SHP77 (cell line): ENCODE data around the gene OR7D2.
A peak's percentile ranks its signal among the peaks of the same experiment; 100 is the strongest.

Experiments used
- DNase-seq, 2 experiments: peaks; one replicate each; lab custom pipeline; 2025; lab: John Stamatoyannopoulos, UW

The OR7D2 gene

DNA sequence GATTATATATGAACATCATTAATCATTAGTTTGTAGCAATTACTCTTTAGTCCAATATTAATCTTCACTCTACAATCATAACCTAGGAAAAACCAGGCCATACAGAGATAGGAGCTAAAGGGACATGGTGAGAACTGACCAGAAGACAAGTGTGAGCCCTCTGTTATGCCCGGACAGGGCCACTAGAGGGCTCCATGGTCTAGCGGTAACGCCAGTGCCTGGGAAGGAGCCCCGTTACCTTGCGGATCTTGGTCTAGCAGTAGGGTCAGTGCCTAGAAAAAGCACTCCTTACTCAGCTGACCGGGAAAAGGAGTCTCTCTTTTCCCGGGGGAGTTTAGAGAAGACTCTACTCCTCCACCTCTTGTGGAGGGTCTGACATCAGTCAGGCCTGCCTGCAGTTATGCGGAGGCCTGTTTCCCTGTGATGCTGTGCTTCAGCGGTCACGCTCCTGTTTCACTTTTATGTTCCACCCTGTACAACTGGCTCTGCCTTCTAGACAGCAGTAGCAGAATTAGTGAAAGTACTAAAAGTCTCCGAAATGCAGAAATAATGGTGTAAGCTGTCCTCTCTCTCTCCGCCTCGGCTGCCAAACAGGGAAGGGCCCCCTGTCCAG lies 26.8 kb downstream of the OR7D2 start:
- peak; percentile 41 to 62 for DNase-seq

DNA sequence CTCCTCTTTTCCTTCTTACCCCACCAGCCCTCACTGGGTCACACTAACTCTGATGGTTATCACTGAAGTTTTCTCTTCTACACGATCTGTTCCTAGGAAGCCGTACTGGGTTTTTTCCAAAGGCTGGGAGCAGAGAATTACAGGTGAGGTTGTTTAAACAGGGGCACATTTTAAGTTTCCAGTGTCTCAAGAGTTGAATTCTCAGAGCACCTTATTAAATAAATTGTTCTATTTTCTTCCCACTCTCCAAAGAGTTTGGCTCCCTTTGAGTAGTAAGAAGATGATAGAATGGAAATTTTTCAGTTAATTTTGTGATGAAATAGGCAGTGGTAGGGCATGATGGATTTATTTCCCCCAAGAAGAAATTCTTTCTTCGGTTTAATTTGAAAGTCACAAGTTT lies 40.7 kb downstream of the OR7D2 start, which contains the start of gene OR7D4:
Gene OR7D4 (minus strand): TSS at position 101 of the 400 bp plus-strand sequence. CDS start 4,752 bp downstream, outside the sequence.
- no peak for DNase-seq
